HepG2 (cell line): Measurements from ENCODE around the gene ALG14. TPM values are rescaled to one million over a fixed set of nuclear protein-coding genes. Genes with fewer than 3 reads are reported as not detected.

Source experiments
- BRCA1 ChIP-seq: sonication (generic); formaldehyde crosslinking; IDR thresholded peaks from 2 replicates; pipeline ENCODE4 v1.4.0; 2020; ENCODE audit warnings: missing genetic modification reagents
- CAMTA2 ChIP-seq: sonication (generic); formaldehyde crosslinking; IDR thresholded peaks from 2 replicates; pipeline ENCODE4 v1.4.0; 2020; ENCODE audit warnings: mild to moderate bottlenecking, missing genetic modification reagents, borderline replicate concordance
- CREM ChIP-seq, 2 experiments: sonication (generic) in 1 of 2; formaldehyde crosslinking in 1 of 2; IDR thresholded peaks; 2 replicates each; pipeline versions ENCODE4 v1.4.0 to v1.6.1; 2016 to 2020; ENCODE audit warnings: antibody characterized with exemption in 1 of 2, mild to moderate bottlenecking in 1 of 2, missing genetic modification reagents in 1 of 2
- HNRNPL ChIP-seq: fragments of 200-400 bp; formaldehyde crosslinking; IDR thresholded peaks from 2 replicates; pipeline ENCODE4 v1.6.1; 2017; ENCODE audit warnings: mild to moderate bottlenecking, low read depth, low read length
- KDM6A ChIP-seq: IDR thresholded peaks from 2 replicates; pipeline ENCODE4 v1.6.1; 2016; ENCODE audit warnings: low read depth
- MAZ ChIP-seq, 2 experiments: sonication (generic) in 1 of 2; formaldehyde crosslinking in 1 of 2; IDR thresholded peaks; 2 replicates each; pipeline versions ENCODE4 v1.5.0 to v1.6.1; 2012 to 2020; ENCODE audit warnings: low read depth in 2 of 2, mild to moderate bottlenecking in 2 of 2, borderline replicate concordance in 1 of 2, improper control_type of control experiment in 1 of 2, low read length in 1 of 2, missing genetic modification reagents in 1 of 2, moderate library complexity in 1 of 2
- MYC ChIP-seq: sonication (generic); formaldehyde crosslinking; IDR thresholded peaks from 2 replicates; pipeline ENCODE4 v1.9.0; 2021; ENCODE audit warnings: missing genetic modification reagents, borderline replicate concordance
- NFIC ChIP-seq: IDR thresholded peaks from 2 replicates; pipeline ENCODE4 v1.6.1; 2012; ENCODE audit warnings: mild to moderate bottlenecking, low read length, inconsistent platforms
- SIN3A ChIP-seq: IDR thresholded peaks from 2 replicates; pipeline ENCODE4 v1.6.1; 2011; ENCODE audit warnings: low read depth, mild to moderate bottlenecking, control low read depth, low read length, borderline replicate concordance
- TRAFD1 ChIP-seq: sonication (generic); formaldehyde crosslinking; IDR thresholded peaks from 2 replicates; pipeline ENCODE4 v1.5.1; 2020; ENCODE audit warnings: missing genetic modification reagents, mild to moderate bottlenecking, borderline replicate concordance
- ZNF790 ChIP-seq: sonication (generic); formaldehyde crosslinking; IDR thresholded peaks from 2 replicates; pipeline ENCODE4 v1.8.0; 2022; ENCODE audit warnings: missing genetic modification reagents, mild to moderate bottlenecking, borderline replicate concordance
- polyA plus RNA-seq, 8 experiments: library from polyadenylated mRNA; depleted of rRNA in 3 of 8; stranded (reverse) in 7 of 8; unstranded in 1 of 8; fragments of >200 nt; fragmentation: Illumina TruSeq in 4 of 8; extraction: Trizol in 4 of 8; gene quantifications; 2 replicates each; pipeline versions ENCODE4 v1.2.1 to v1.2.3, GENCODE V29; 2011 to 2016; ENCODE audit warnings: low read depth in 4 of 8, missing spikeins in 1 of 8, mixed read lengths in 1 of 8; ENCODE audit not compliant: insufficient read depth in 1 of 8
- total RNA-seq, 5 experiments: library from RNA; depleted of rRNA; stranded (reverse); fragments of >200 nt; fragmentation: Illumina TruSeq; extraction: Trizol; gene quantifications; 2 replicates each; pipeline ENCODE4 v1.2.3, GENCODE V29; 2016; ENCODE audit warnings: low read depth in 1 of 5
- TF ChIP-seq, protein P1 (sequence below): sonication (generic); formaldehyde crosslinking; IDR thresholded peaks from 2 replicates; pipeline ENCODE4 v1.4.0; 2020; ENCODE audit warnings: missing genetic modification reagents
- TF ChIP-seq, protein P2 (sequence below): sonication (generic); formaldehyde crosslinking; IDR thresholded peaks from 2 replicates; pipeline ENCODE4 v1.4.0; 2020; ENCODE audit warnings: missing genetic modification reagents, borderline replicate concordance

Gene ALG14
- total and polyA plus RNA-seq, 2 of the 13 experiments (the other 11 are each of a cell fraction or from before 2014, with no cell fraction given), result 4.5 to 12.7 TPM

DNA sequence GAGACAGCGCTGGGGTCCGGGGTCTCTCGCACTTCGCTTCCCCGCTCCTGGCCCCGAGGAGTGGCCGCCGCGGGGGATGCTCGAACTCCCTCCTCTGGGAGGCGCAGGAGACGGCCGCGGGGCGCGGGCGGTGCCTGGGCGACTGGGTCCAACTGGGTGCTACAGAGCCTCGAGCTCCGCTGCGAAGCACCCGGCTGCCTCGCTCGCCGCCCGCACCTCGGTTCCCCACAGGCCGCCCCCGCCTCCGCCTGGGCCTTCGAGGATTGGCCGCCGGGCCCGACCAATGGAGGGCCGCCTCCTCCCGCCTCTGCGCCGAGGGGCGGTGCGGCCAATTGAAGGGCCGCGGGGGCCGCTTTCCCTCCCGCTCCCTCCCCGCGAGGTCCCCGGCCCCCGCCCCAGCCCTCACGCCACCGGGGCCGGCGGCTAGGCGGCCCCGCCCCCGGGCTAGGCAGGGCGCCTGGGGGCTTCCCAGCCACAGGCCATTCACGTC, 145.8 kb downstream of the ALG14 start, which contains the start of gene CNN3 (continued):
- peak; percentile 84 for TF ChIP-seq MAZ (IDR thresholded peaks at IDR 0.05; ENCODE audit: borderline replicate concordance, low read depth, low read length)
- peak; percentile 68; the same call in 1 of the 2 replicates for TF ChIP-seq MAZ (CRISPR knock-in tag; IDR thresholded peaks at IDR 0.05; ENCODE audit: low read depth)
- no peak for TF ChIP-seq CREM (IDR thresholded peaks at IDR 0.05)
- TF ChIP-seq CREM (CRISPR knock-in tag; IDR thresholded peaks at IDR 0.05), result no peak
- TF ChIP-seq SIN3A, result peak; percentile 52; the same call in 1 of the 2 replicates
- 0 out of 2 replicates have a peak, but pooled peaks have one; percentile 9 for TF ChIP-seq ZNF790 (CRISPR knock-in tag)
- no peak for TF ChIP-seq CAMTA2 (CRISPR knock-in tag)
- peak; percentile 59; the same call in 1 of the 2 replicates for TF ChIP-seq MYC (CRISPR knock-in tag)
- TF ChIP-seq NFIC, result no peak
- no peak for TF ChIP-seq HNRNPL
- TF ChIP-seq TRAFD1 (CRISPR knock-in tag), result no peak
- no peak for TF ChIP-seq KDM6A
- TF ChIP-seq, protein P1, sequence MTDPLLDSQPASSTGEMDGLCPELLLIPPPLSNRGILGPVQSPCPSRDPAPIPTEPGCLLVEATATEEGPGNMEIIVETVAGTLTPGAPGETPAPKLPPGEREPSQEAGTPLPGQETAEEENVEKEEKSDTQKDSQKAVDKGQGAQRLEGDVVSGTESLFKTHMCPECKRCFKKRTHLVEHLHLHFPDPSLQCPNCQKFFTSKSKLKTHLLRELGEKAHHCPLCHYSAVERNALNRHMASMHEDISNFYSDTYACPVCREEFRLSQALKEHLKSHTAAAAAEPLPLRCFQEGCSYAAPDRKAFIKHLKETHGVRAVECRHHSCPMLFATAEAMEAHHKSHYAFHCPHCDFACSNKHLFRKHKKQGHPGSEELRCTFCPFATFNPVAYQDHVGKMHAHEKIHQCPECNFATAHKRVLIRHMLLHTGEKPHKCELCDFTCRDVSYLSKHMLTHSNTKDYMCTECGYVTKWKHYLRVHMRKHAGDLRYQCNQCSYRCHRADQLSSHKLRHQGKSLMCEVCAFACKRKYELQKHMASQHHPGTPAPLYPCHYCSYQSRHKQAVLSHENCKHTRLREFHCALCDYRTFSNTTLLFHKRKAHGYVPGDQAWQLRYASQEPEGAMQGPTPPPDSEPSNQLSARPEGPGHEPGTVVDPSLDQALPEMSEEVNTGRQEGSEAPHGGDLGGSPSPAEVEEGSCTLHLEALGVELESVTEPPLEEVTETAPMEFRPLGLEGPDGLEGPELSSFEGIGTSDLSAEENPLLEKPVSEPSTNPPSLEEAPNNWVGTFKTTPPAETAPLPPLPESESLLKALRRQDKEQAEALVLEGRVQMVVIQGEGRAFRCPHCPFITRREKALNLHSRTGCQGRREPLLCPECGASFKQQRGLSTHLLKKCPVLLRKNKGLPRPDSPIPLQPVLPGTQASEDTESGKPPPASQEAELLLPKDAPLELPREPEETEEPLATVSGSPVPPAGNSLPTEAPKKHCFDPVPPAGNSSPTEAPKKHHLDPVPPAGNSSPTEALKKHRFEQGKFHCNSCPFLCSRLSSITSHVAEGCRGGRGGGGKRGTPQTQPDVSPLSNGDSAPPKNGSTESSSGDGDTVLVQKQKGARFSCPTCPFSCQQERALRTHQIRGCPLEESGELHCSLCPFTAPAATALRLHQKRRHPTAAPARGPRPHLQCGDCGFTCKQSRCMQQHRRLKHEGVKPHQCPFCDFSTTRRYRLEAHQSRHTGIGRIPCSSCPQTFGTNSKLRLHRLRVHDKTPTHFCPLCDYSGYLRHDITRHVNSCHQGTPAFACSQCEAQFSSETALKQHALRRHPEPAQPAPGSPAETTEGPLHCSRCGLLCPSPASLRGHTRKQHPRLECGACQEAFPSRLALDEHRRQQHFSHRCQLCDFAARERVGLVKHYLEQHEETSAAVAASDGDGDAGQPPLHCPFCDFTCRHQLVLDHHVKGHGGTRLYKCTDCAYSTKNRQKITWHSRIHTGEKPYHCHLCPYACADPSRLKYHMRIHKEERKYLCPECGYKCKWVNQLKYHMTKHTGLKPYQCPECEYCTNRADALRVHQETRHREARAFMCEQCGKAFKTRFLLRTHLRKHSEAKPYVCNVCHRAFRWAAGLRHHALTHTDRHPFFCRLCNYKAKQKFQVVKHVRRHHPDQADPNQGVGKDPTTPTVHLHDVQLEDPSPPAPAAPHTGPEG (CRISPR knock-in tag), result no peak
- TF ChIP-seq, protein P2, sequence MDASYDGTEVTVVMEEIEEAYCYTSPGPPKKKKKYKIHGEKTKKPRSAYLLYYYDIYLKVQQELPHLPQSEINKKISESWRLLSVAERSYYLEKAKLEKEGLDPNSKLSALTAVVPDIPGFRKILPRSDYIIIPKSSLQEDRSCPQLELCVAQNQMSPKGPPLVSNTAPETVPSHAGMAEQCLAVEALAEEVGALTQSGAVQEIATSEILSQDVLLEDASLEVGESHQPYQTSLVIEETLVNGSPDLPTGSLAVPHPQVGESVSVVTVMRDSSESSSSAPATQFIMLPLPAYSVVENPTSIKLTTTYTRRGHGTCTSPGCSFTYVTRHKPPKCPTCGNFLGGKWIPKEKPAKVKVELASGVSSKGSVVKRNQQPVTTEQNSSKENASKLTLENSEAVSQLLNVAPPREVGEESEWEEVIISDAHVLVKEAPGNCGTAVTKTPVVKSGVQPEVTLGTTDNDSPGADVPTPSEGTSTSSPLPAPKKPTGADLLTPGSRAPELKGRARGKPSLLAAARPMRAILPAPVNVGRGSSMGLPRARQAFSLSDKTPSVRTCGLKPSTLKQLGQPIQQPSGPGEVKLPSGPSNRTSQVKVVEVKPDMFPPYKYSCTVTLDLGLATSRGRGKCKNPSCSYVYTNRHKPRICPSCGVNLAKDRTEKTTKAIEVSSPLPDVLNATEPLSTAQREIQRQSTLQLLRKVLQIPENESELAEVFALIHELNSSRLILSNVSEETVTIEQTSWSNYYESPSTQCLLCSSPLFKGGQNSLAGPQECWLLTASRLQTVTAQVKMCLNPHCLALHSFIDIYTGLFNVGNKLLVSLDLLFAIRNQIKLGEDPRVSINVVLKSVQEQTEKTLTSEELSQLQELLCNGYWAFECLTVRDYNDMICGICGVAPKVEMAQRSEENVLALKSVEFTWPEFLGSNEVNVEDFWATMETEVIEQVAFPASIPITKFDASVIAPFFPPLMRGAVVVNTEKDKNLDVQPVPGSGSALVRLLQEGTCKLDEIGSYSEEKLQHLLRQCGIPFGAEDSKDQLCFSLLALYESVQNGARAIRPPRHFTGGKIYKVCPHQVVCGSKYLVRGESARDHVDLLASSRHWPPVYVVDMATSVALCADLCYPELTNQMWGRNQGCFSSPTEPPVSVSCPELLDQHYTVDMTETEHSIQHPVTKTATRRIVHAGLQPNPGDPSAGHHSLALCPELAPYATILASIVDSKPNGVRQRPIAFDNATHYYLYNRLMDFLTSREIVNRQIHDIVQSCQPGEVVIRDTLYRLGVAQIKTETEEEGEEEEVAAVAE (CRISPR knock-in tag), result no peak
- TF ChIP-seq BRCA1 (CRISPR knock-in tag), result no peak
